Upper lobe of right lung (tissue), 1 donor: ENCODE data around the gene PRMT9. TPM values are rescaled to one million over a fixed set of nuclear protein-coding genes. Genes with fewer than 3 reads are reported as not detected.

Experiments used
- ATAC-seq: fragments of 200-7000 bp; cut with Tn5 transposase; one replicate; pipeline ENCODE4 v1.9.1; 2020; ENCODE audit warnings: mild to moderate bottlenecking, moderate library complexity
- DNase-seq: peaks from one replicate; pipeline ENCODE4 v3.0.0-alpha.2; 2020
- H3K27ac ChIP-seq: fragments of 200-600 bp; one replicate; pipeline ENCODE4 v1.8.0; 2022
- H3K27me3 ChIP-seq: fragments of 200-600 bp; one replicate; pipeline ENCODE4 v1.8.0; 2022; ENCODE audit warnings: mild to moderate bottlenecking
- H3K36me3 ChIP-seq: fragments of 200-600 bp; one replicate; pipeline ENCODE4 v1.8.0; 2022
- H3K4me1 ChIP-seq: fragments of 200-600 bp; one replicate; pipeline ENCODE4 v1.8.0; 2022
- H3K4me3 ChIP-seq: fragments of 200-600 bp; one replicate; pipeline ENCODE4 v1.8.0; 2022; ENCODE audit warnings: mild to moderate bottlenecking
- H3K9me3 ChIP-seq: fragments of 200-600 bp; one replicate; pipeline ENCODE4 v1.8.0; 2022
- intact Hi-C: fragments of 100-400 bp; cut with DNase I; formaldehyde crosslinking; loops from one replicate; pipeline ENCODE4 v1.11.0; 2022
- total RNA-seq: library from RNA; stranded (reverse); fragmentation: NEBNext Ultra II Directional; extraction: Animal tissue kit (Norgen Biotek cat#: 25700); gene quantifications from one replicate; pipeline ENCODE4 v1.2.1, GENCODE V29; 2021
- TF ChIP-seq, protein P1 (sequence below): fragments of 200-600 bp; IDR thresholded peaks from one replicate; pipeline ENCODE4 v1.8.0; 2022; ENCODE audit warnings: antibody characterized with exemption
- donor health status: DM: no; HTN: yes; CAD: no; lungs with severe emphysema.

The PRMT9 gene
- total RNA-seq, 1 donor from 2014 or later, result 11.5 TPM

DNA sequence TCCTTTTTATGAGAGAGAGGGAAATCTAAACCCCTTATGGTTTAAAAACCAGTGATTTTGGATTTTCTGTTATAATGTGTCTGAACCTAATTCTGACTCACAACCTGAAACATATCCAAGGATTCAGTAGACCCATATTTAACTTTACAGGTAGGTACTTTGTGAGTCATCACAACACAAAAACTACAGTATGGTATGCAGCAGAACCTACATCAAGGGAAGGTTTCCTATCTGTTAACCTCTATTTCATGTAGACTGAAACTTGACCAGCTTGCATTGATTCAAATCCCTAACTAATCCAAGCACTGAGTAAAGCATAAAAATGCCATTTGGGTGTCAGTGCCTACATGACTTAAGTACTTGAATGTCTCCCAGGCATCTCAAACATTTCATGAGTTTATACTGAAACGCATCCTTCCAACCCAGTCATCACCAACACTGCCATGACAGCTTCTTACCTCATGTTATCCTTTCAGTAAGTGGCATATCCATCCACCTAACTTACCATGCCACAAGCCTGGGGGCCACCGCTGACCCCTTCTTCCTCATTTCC, 43.6 kb upstream of the PRMT9 start:
- intact Hi-C loops, result no loop called here
- H3K27ac ChIP-seq, result no peak overlapping the region
- DNase-seq (no peak), ATAC-seq (no peak)
- TF ChIP-seq, protein P1, sequence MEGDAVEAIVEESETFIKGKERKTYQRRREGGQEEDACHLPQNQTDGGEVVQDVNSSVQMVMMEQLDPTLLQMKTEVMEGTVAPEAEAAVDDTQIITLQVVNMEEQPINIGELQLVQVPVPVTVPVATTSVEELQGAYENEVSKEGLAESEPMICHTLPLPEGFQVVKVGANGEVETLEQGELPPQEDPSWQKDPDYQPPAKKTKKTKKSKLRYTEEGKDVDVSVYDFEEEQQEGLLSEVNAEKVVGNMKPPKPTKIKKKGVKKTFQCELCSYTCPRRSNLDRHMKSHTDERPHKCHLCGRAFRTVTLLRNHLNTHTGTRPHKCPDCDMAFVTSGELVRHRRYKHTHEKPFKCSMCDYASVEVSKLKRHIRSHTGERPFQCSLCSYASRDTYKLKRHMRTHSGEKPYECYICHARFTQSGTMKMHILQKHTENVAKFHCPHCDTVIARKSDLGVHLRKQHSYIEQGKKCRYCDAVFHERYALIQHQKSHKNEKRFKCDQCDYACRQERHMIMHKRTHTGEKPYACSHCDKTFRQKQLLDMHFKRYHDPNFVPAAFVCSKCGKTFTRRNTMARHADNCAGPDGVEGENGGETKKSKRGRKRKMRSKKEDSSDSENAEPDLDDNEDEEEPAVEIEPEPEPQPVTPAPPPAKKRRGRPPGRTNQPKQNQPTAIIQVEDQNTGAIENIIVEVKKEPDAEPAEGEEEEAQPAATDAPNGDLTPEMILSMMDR, result no peak
- no peaks in the 10 kb centered on the region for H3K36me3 ChIP-seq
- no peak overlapping the region for H3K4me3 ChIP-seq
- H3K27me3 ChIP-seq, result no peaks in the 10 kb centered on the region
- no peaks in the 10 kb centered on the region for H3K9me3 ChIP-seq
- no peaks in the 10 kb centered on the region for H3K4me1 ChIP-seq

DNA sequence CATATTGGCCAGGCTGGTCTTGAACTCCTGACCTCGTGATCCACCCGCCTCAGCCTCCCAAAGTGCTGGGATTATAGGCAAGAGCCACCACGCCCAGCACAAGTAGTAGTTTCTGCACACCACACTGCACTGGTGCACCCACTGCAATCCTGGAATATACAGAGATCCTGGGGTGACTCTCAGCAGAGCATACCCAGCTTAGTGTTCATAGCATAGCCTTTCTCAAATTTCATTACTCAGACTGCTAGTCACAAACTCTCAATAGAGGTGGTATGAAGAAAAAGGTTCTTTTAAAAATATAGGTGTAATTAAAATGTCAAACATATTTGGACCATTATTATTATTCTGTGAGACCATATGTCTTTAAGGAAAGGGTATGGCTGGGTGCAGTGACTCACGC, 41.7 kb upstream of the PRMT9 start:
- no peaks in the 10 kb centered on the region for H3K9me3 ChIP-seq
- no peak overlapping the region for H3K27ac ChIP-seq
- TF ChIP-seq, protein P1, result no peak
- no peaks in the 10 kb centered on the region for H3K4me1 ChIP-seq
- H3K4me3 ChIP-seq, result no peak overlapping the region
- no peak for ATAC-seq
- H3K36me3 ChIP-seq, result no peaks in the 10 kb centered on the region
- DNase-seq, result no peak
- H3K27me3 ChIP-seq, result no peaks in the 10 kb centered on the region
- intact Hi-C loops, result no loop called here

DNA sequence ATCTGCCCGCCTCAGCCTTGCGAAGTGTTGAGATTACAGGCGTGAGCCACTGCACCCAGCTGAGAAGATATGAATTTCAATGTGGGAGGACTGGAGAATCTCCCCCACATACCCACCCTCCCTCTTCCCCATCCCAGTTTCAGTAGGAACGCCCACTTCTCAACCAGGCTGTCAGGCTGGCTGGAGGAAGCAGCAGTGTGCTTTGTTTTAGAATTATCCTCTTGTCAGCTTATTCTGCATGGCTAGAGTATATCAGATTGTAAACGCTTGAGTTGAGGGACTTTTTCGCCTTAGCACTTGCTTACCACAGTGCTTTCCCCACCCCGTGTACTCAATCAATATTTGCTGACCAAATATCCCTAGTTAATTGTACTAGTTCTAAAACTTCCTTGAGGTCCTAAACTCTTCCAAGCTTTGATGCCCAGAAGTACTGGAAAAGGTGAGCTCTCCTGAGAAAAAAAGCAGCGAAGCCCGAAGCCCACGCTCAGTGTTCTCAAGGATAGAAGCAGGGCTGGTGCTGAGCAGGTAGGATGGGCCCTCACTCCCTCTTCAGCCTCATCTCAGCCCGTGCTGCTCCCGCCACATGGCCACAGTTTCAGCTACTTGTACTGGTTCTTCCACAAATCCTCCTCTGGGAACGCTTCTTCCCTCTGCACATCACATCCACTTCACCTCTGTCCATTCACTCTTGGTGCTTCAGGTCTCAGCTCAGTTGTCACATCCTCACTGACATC, 40.7 kb upstream of the PRMT9 start:
- ATAC-seq, result peak; percentile 62

DNA sequence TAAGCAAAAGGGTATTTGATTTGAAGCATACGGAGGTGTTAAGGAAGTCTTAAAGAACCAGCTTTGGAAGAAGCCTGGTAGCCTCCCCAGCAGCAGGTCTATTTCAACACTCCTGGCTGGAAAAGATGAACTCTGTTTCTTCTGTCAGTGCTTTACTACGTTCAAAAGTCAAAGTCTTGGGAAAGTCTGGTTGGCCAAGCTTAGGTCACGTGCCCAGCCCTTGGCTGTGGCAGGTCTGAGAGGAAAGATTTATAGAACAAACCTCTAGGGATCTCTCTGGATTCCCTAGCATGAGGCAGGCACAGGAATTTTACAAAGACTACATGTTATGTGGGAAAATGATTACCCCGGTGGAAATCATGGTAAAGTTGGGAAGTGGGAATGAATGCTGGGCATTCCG, 39.4 kb upstream of the PRMT9 start:
- no peak overlapping the region for H3K4me3 ChIP-seq
- no peak for DNase-seq
- no peaks in the 10 kb centered on the region for H3K36me3 ChIP-seq

More for the DNA sequence above, 40.7 kb upstream of the PRMT9 start:
- intact Hi-C loops, result no loop called here
- no peak overlapping the region for H3K4me3 ChIP-seq
- DNase-seq, result no peak
- no peaks in the 10 kb centered on the region for H3K27me3 ChIP-seq
- H3K4me1 ChIP-seq, result no peaks in the 10 kb centered on the region
- H3K36me3 ChIP-seq, result no peaks in the 10 kb centered on the region
- no peak overlapping the region for H3K27ac ChIP-seq
- TF ChIP-seq, protein P1, result no peak
- H3K9me3 ChIP-seq, result no peaks in the 10 kb centered on the region

DNA sequence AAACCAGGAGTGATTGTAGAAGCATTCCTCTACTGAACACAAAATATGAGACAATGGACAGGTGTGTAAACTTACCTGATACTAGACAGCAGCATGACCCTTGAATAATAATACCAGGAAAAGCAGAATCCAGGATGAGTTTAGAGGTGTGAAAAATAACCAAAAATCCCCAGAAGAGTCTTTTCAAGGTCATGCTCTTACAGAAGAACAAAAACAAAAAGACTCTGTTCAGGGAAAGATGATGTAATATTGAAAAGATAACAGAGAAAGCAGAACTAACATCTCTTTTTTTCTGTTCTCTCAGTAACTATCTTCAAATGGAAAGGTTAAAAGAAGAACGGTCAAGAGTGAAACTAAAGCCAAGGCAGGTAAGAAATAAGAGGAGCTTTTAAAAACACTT, 33.9 kb upstream of the PRMT9 start:
- H3K27ac ChIP-seq, result no peak overlapping the region
- TF ChIP-seq, protein P1, result no peak
- no peak overlapping the region for H3K4me3 ChIP-seq
- no peaks in the 10 kb centered on the region for H3K36me3 ChIP-seq
- DNase-seq (no peak), ATAC-seq (no peak)
- H3K4me1 ChIP-seq, result no peaks in the 10 kb centered on the region
- no peaks in the 10 kb centered on the region for H3K27me3 ChIP-seq
- intact Hi-C loops, result no loop called here
- H3K9me3 ChIP-seq, result no peaks in the 10 kb centered on the region

More for the DNA sequence above, 39.4 kb upstream of the PRMT9 start:
- no peaks in the 10 kb centered on the region for H3K4me1 ChIP-seq
- H3K9me3 ChIP-seq, result no peaks in the 10 kb centered on the region
- TF ChIP-seq, protein P1, result no peak
- no peak overlapping the region for H3K27ac ChIP-seq
- peak; percentile 81 for ATAC-seq
- no peaks in the 10 kb centered on the region for H3K27me3 ChIP-seq
- intact Hi-C loops, result no loop called here
